ENCODE measurements around the gene CEP72.

CEP72 gene

DNA sequence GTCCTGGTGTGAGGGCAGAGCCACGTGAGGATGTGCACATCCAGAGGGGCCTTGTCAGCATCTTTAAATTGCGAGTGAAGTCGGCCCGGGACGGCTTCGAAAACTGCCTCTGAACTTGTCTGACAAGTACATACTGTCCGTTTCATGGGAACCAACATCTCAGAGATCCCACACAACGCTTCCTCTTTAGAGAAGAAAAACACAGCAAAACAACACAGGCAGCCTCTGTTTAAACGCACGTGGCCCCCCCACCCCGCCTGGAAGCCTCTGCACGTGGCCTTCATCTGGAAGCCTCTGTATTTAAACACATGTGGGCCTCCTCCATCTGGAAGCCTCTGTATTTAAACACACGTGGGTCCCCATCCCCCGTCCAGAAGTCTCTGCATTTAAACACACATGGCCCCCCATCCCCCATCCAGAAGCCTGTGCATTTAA is 29.2 kb downstream of the CEP72 start:
- Histone ChIP-seq H3K4me1 (ENCODE audit: low read depth, poor library complexity, severe bottlenecking) (no peaks in the 10 kb centered on the region), H3K27me3 (ENCODE audit: insufficient read depth, low read depth) (no peaks in the 10 kb centered on the region), H3K27ac (no peak overlapping the region), H3K9ac (no peak overlapping the region), H3K79me2 (ENCODE audit: insufficient read depth, low read depth) (no peaks in the 10 kb centered on the region), H3K36me3 (ENCODE audit: insufficient read depth) (peaks cover 4% of the 10 kb centered on the region; the same call in 1 of the 2 replicates), H3K4me3 (IDR thresholded peaks at IDR 0.05; ENCODE audit: insufficient read depth, low read depth, low read length) (no peak overlapping the region), H2AFZ (ENCODE audit: low read depth) (no peak overlapping the region), H4K20me1 (ENCODE audit: insufficient read depth) (no peaks in the 10 kb centered on the region), H3K4me2 (no peak overlapping the region)
- TF ChIP-seq, protein P1, sequence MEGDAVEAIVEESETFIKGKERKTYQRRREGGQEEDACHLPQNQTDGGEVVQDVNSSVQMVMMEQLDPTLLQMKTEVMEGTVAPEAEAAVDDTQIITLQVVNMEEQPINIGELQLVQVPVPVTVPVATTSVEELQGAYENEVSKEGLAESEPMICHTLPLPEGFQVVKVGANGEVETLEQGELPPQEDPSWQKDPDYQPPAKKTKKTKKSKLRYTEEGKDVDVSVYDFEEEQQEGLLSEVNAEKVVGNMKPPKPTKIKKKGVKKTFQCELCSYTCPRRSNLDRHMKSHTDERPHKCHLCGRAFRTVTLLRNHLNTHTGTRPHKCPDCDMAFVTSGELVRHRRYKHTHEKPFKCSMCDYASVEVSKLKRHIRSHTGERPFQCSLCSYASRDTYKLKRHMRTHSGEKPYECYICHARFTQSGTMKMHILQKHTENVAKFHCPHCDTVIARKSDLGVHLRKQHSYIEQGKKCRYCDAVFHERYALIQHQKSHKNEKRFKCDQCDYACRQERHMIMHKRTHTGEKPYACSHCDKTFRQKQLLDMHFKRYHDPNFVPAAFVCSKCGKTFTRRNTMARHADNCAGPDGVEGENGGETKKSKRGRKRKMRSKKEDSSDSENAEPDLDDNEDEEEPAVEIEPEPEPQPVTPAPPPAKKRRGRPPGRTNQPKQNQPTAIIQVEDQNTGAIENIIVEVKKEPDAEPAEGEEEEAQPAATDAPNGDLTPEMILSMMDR (conservative IDR thresholded peaks at IDR 0.05; ENCODE audit: low read depth, low read length): no peak

DNA sequence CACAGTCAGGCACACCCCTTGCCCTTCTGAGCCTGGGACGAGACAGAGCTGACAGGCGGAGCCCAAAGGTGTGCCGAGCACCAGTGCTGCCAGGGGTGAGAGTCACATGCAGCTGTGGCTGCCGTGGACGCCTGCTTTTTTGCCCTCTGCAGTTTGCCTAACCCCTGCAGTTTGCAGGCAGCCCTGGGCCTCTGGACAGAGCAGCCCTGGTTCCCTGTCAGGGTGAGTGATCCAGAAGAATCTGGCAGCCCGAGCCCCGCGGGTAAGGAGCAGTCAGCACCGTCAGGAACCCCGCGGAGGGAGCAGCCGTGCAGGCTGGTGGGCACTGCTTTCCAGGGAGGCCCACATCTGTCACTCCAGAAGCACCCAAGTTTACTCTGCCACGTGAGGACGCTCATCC is 30.3 kb downstream of the CEP72 start:
- H3K79me2 ChIP-seq (ENCODE audit: insufficient read depth, low read depth): no peaks in the 10 kb centered on the region
- no peaks in the 10 kb centered on the region for H3K27me3 ChIP-seq (ENCODE audit: insufficient read depth, low read depth)
- H3K4me3 ChIP-seq (IDR thresholded peaks at IDR 0.05; ENCODE audit: insufficient read depth, low read depth, low read length): no peak overlapping the region
- no peaks in the 10 kb centered on the region for H3K4me1 ChIP-seq (ENCODE audit: low read depth, poor library complexity, severe bottlenecking)
- no peaks in the 10 kb centered on the region for H4K20me1 ChIP-seq (ENCODE audit: insufficient read depth)
- TF ChIP-seq, protein P1 (conservative IDR thresholded peaks at IDR 0.05; ENCODE audit: low read depth, low read length): no peak
- H3K4me2 ChIP-seq: no peak overlapping the region
- H2AFZ ChIP-seq (ENCODE audit: low read depth): no peak overlapping the region
- peaks cover 3% of the 10 kb centered on the region; the same call in 1 of the 2 replicates for H3K36me3 ChIP-seq (ENCODE audit: insufficient read depth)
- H3K27ac ChIP-seq: no peak overlapping the region
- H3K9ac ChIP-seq: no peak overlapping the region

- Histone ChIP-seq H3K36me3 (ENCODE audit: insufficient read depth) (peaks cover 3% of the 10 kb centered on the region; the same call in 1 of the 2 replicates), H3K27me3 (ENCODE audit: insufficient read depth, low read depth) (no peaks in the 10 kb centered on the region), H3K4me3 (IDR thresholded peaks at IDR 0.05; ENCODE audit: insufficient read depth, low read depth, low read length) (no peak overlapping the region), H3K4me1 (ENCODE audit: low read depth, poor library complexity, severe bottlenecking) (no peaks in the 10 kb centered on the region), H4K20me1 (ENCODE audit: insufficient read depth) (no peaks in the 10 kb centered on the region), H3K27ac (no peak overlapping the region), H2AFZ (ENCODE audit: low read depth) (no peak overlapping the region), H3K4me2 (no peak overlapping the region), H3K79me2 (ENCODE audit: insufficient read depth, low read depth) (no peaks in the 10 kb centered on the region), H3K9ac (no peak overlapping the region)
- TF ChIP-seq, protein P1 (conservative IDR thresholded peaks at IDR 0.05; ENCODE audit: low read depth, low read length): no peak
Observed at GRCh38 chr5:643351-643801, 31.2 kb downstream of the CEP72 start.

DNA sequence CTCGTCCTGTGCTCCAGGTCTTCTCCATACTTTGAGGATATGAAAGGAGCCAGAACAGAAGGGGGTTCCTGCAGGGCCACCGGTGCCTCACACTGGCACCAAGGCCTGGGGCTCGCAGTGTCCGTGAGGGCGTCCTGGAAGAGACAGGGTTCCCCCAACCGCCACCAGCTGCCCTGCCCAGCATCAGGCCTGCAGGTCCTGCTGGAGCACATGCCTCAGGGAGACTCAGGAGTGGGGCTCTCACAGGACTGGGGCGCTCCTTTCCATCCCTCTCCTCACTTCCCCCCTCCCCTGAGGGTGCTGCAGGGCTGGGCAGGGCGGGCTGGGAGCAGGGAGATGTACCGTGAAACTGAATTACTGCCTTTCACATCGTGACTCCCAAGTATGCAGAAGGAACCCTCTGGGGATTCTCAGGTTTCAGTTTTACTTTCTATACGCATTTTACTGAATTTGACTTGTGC is 31.7 kb downstream of the CEP72 start:
- Histone ChIP-seq H3K79me2 (ENCODE audit: insufficient read depth, low read depth) (no peaks in the 10 kb centered on the region), H3K27ac (no peak overlapping the region), H3K4me3 (IDR thresholded peaks at IDR 0.05; ENCODE audit: insufficient read depth, low read depth, low read length) (no peak overlapping the region)

More for the DNA sequence above, 31.7 kb downstream of the CEP72 start:
- no peaks in the 10 kb centered on the region for H3K27me3 ChIP-seq (ENCODE audit: insufficient read depth, low read depth)
- H3K36me3 ChIP-seq (ENCODE audit: insufficient read depth): peaks cover 3% of the 10 kb centered on the region; the same call in 1 of the 2 replicates
- H2AFZ ChIP-seq (ENCODE audit: low read depth): no peak overlapping the region
- H3K4me2 ChIP-seq: no peak overlapping the region
- H4K20me1 ChIP-seq (ENCODE audit: insufficient read depth): no peaks in the 10 kb centered on the region
- no peak overlapping the region for H3K9ac ChIP-seq
- no peaks in the 10 kb centered on the region for H3K4me1 ChIP-seq (ENCODE audit: low read depth, poor library complexity, severe bottlenecking)
- TF ChIP-seq, protein P1 (conservative IDR thresholded peaks at IDR 0.05; ENCODE audit: low read depth, low read length): no peak

All from KMS-11 (cell line).